Ovary (tissue), 9 donors: Measurements from ENCODE around the gene RAB14. TPM values are rescaled to one million over a fixed set of nuclear protein-coding genes. Genes with fewer than 3 reads are reported as not detected.

ENCODE experiments used
- DNase-seq, 5 donors: peaks; one replicate each; pipeline ENCODE4 v3.0.0-alpha.2; 2019 to 2020
- H3K27ac ChIP-seq, 2 donors: fragments of 200-600 bp; one replicate each; pipeline versions ENCODE4 v1.5.1 to v1.8.0; 2019 to 2022
- H3K27me3 ChIP-seq: fragments of 200-600 bp; one replicate; pipeline ENCODE4 v1.8.0; 2022
- H3K36me3 ChIP-seq: fragments of 200-600 bp; sonication (generic); one replicate; pipeline ENCODE4 v1.5.1; 2019
- H3K4me1 ChIP-seq: one replicate; pipeline ENCODE4 v1.8.1; 2013; ENCODE audit warnings: mild to moderate bottlenecking, moderate library complexity; ENCODE audit not compliant: insufficient read depth
- H3K4me3 ChIP-seq: fragments of 200-600 bp; sonication (generic); one replicate; pipeline ENCODE4 v1.5.1; 2017
- H3K9me3 ChIP-seq, 2 donors: fragments of 200-600 bp in 1 of 2; sonication (generic) in 1 of 2; one replicate each; pipeline versions ENCODE4 v1.5.1 to v1.8.1; 2013 to 2019; ENCODE audit warnings: mild to moderate bottlenecking in 1 of 2, moderate library complexity in 1 of 2
- EP300 ChIP-seq: sonication (generic); formaldehyde crosslinking; IDR thresholded peaks from one replicate; pipeline ENCODE4 v1.6.1; 2017; ENCODE audit warnings: antibody characterized with exemption
- POLR2A ChIP-seq: fragments of 450-650 bp; IDR thresholded peaks from one replicate; pipeline ENCODE4 v1.6.1; 2017; ENCODE audit warnings: antibody characterized with exemption, mild to moderate bottlenecking, moderate library complexity
- WGBS, 3 donors: extraction: QIAGEN DNeasy Blood & Tissue Kit in 1 of 3; methylation state at CpG; one replicate each; pipeline versions ENCODE4 v1.1.5 to v1.1.7; 2013 to 2017; 5-methylcytosine and 5-hydroxymethylcytosine counted together
- intact Hi-C, 4 donors: fragments of 100-400 bp; cut with DNase I; formaldehyde crosslinking; loops; one replicate each; pipeline versions ENCODE4 v1.11.0 to v1.15.1; 2022 to 2023
- polyA plus RNA-seq, 2 donors: library from polyadenylated mRNA; stranded (reverse); fragments of 200-250 nt in 1 of 2; fragments of 350-450 nt in 1 of 2; fragmentation: Illumina TruSeq in 1 of 2; extraction: RNeasy Lipid Tissue Mini Kit (QIAGEN cat#74804) in 1 of 2; gene quantifications; one replicate each; pipeline ENCODE4 v1.2.3, GENCODE V29; 2013 to 2014
- total RNA-seq, 7 donors: library from RNA; depleted of rRNA in 2 of 7; stranded (reverse); fragments of >200 nt in 2 of 7; fragmentation: NEBNext Ultra II Directional in 3 of 7; extraction: Animal tissue kit (Norgen Biotek cat#: 25700) in 3 of 7; gene quantifications; one replicate each; pipeline versions ENCODE4 v1.1.0 to v1.2.4, GENCODE V29; 2016 to 2023
- TF ChIP-seq, protein P1 (sequence below), 3 donors: fragments of 450-650 bp in 2 of 3; fragments of 200-600 bp in 1 of 3; IDR thresholded peaks; one replicate each; pipeline versions ENCODE4 v1.5.1 to v1.8.0; 2016 to 2022; ENCODE audit warnings: antibody characterized with exemption in 3 of 3, mild to moderate bottlenecking in 1 of 3
- donor health status: DM: no; HTN: no; CAD: no; lungs with moderate emphysema.
- donor health status: DM: no; HTN: no; CAD: no.
- donor health status: Bipolar disorder and iron deficiency.
- donor health status: DM: yes; HTN: yes; CAD: no.
- donor health status: DM: no; HTN: no; CAD: no.
- donor health status: DM: yes; HTN: yes; CAD: no.

Gene RAB14
- total and polyA plus RNA-seq, 9 donors = 22.9 to 96.6 (median 57.1) TPM

DNA sequence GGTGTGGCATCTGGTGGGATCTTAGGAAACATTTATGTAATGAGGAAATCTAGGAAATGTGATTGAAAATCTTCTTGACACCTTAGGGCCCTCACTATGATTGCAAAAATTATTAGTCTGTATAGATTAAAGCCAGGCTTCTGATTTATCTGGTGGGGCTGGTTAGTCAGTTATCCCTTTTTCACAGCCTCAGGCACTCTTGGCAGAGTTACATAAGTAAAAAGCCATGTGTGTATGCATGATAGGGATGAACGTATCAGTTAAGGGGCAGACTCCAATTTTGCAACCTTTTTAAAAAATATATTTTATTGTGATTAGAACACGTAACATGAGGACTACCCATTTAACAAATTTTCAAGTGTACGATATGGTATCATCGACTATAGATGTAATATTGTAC lies 30.6 kb upstream of the RAB14 start:
- Histone ChIP-seq H3K36me3 (no peaks in the 10 kb centered on the region), H3K9me3 (no peaks in the 10 kb centered on the region), H3K4me1 (no peaks in the 10 kb centered on the region), H3K27ac (no peak overlapping the region), H3K27me3 (no peaks in the 10 kb centered on the region), H3K4me3 (no peak overlapping the region)
- TF ChIP-seq POLR2A = no peak
- TF ChIP-seq, protein P1, sequence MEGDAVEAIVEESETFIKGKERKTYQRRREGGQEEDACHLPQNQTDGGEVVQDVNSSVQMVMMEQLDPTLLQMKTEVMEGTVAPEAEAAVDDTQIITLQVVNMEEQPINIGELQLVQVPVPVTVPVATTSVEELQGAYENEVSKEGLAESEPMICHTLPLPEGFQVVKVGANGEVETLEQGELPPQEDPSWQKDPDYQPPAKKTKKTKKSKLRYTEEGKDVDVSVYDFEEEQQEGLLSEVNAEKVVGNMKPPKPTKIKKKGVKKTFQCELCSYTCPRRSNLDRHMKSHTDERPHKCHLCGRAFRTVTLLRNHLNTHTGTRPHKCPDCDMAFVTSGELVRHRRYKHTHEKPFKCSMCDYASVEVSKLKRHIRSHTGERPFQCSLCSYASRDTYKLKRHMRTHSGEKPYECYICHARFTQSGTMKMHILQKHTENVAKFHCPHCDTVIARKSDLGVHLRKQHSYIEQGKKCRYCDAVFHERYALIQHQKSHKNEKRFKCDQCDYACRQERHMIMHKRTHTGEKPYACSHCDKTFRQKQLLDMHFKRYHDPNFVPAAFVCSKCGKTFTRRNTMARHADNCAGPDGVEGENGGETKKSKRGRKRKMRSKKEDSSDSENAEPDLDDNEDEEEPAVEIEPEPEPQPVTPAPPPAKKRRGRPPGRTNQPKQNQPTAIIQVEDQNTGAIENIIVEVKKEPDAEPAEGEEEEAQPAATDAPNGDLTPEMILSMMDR (IDR thresholded peaks at IDR 0.05) = no peak
- TF ChIP-seq EP300 = no peak
- 96 to 97% (median 96%) methylated on average over 4 of the region's 4 CpGs for WGBS, 3 donors
- intact Hi-C loops = no loop called here
- DNase-seq = no peak

DNA sequence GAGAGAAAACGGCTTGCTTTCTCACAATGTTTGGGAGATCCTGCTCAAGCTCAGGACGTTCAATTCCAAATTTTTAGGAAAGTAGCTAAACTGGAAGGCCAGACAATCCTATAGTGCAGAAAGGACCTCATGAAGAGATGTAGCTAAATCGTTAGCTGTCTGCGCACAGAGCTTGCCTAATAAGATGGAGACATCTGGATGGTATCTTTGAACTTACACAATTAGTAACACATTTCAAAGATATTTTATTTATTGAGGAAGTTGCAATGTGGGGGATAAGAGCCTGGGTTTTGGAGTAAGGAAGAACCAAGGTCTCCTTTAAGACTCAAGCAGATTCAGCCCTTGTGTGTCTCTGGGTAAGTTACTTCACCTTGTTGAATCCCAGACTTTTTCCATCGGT lies 28.6 kb upstream of the RAB14 start:
- H3K4me3 ChIP-seq = no peak overlapping the region
- no peaks in the 10 kb centered on the region for H3K27me3 ChIP-seq
- intact Hi-C loops = no loop called here
- H3K9me3 ChIP-seq = no peaks in the 10 kb centered on the region
- WGBS, 3 donors = 63 to 68% (median 68%) methylated on average over 5 of the region's 5 CpGs
- TF ChIP-seq EP300 = no peak
- TF ChIP-seq POLR2A = no peak
- TF ChIP-seq, protein P1 (IDR thresholded peaks at IDR 0.05) = no peak
- no peak overlapping the region for H3K27ac ChIP-seq
- DNase-seq = no peak
- no peaks in the 10 kb centered on the region for H3K36me3 ChIP-seq
- H3K4me1 ChIP-seq = no peaks in the 10 kb centered on the region

DNA sequence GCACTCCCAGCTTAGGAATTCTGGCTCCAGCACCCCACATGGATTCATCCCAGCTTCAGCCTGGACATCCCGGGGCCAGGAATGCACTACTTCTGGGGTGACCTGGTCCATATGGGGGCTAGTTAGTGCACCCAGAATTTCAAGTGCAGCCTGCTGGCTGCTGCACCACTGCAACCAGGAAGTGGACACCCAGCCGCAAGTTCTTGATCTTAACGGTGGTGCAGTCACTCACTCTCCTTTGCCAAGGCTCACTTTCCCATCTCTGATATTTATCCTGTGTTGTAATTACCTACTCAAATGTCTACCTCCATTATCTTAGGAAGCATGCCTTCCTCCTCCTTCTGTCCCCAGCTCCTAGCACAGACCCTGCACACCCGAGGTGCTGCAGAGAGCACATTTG lies 26.2 kb upstream of the RAB14 start:
- H3K4me1 ChIP-seq = no peaks in the 10 kb centered on the region
- no peaks in the 10 kb centered on the region for H3K36me3 ChIP-seq
- no peak overlapping the region for H3K4me3 ChIP-seq
- 76 to 83% (median 79%) methylated on average over 4 of the region's 4 CpGs for WGBS, 3 donors
- DNase-seq = no peak
- no peaks in the 10 kb centered on the region for H3K27me3 ChIP-seq
- intact Hi-C loops = loop anchor here in 1 of 4 donors (5.0 kb wide), 1 partner anchor 164 kb away; no protein-coding TSS in a partner anchor
- H3K9me3 ChIP-seq = no peaks in the 10 kb centered on the region
- H3K27ac ChIP-seq = no peak overlapping the region
- TF ChIP-seq POLR2A = no peak
- TF ChIP-seq EP300 = no peak
- TF ChIP-seq, protein P1 (IDR thresholded peaks at IDR 0.05) = no peak

DNA sequence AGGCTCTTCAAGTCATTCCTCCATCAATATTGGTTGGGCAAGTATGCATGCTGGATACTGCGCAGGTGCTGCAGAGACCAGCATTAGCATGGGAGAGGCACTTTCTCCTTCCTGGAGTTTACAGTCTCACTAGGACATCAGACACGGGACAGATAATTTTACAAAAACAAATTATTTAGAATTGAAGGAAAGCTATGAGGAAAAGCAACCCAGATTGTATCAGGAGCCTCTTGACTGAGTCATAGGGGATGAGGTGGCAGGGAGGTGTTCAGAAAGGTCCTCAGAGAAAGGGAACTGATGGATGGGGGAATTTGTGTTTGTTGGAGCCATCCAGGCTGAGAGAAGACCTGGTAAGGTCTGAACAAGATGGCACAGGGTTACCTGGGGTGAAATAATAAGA lies 24.5 kb upstream of the RAB14 start:
- H3K9me3 ChIP-seq = no peaks in the 10 kb centered on the region
- no peak for DNase-seq
- WGBS, 3 donors = 71 to 84% (median 76%) methylated on average over 2 of the region's 2 CpGs
- TF ChIP-seq, protein P1 (IDR thresholded peaks at IDR 0.05) = no peak
- TF ChIP-seq EP300 (no peak), POLR2A (no peak)
- H3K36me3 ChIP-seq = no peaks in the 10 kb centered on the region
- intact Hi-C loops = loop anchor here in 1 of 4 donors (5.0 kb wide), 1 partner anchor 166 kb away; no protein-coding TSS in a partner anchor
- H3K27me3 ChIP-seq = no peaks in the 10 kb centered on the region
- peaks cover 3% of the 10 kb centered on the region for H3K4me1 ChIP-seq
- H3K4me3 ChIP-seq = no peak overlapping the region
- H3K27ac ChIP-seq = no peak overlapping the region
